IPS-18c (cell line): ENCODE measurements around the gene APOL5.
"Not testable (repeated sequence)": the region's sequence is repeated elsewhere in the genome, so short reads cannot be mapped to it uniquely, and the experiment has no call there.

Source experiments
- H3K4me3 ChIP-seq: 2 replicates; pipeline ENCODE4 v1.7.0; 2013; ENCODE audit warnings: low read depth, mild to moderate bottlenecking, low read length, moderate library complexity; ENCODE audit not compliant: insufficient read depth
- H3K9me3 ChIP-seq: one replicate; pipeline ENCODE4 v1.6.1; 2013; ENCODE audit warnings: mild to moderate bottlenecking, low read length, moderate library complexity; ENCODE audit not compliant: control insufficient read depth, insufficient read depth

The APOL5 gene

DNA sequence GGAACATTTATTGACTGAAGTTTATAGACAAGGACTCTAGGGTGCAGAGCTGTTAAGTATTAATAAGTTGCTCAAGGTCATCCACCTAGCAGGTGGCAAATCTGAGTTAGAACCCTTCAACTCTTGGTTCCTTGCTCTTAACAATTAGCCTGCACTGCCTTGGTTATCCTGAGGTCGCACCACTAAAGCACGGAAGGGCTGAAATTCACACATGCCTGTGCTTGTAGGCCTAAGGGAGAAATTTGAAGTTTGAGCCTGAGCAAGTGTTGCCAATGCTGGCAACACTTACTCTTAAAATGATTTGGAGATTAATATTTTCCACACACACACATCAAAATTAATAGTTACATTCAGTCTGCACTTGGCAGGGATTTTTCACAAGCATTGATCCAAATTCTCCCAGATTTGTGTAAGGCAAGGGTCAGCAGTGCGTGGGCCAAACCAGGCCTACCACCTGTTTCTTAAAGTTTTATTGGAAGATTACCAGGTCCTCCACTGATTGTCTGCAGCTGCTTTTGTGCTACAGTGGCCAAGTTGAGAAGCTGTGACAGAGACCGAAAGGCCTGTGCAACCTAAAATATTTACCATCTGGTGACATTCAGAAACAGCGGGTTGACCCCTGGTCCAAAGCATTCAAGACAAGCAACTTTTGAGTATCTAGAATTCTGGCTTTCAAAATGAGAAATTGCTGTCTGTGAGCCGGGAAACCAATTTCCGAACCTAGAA lies 16.3 kb downstream of the APOL5 start:
- Histone ChIP-seq H3K9me3 (peaks cover 2% of the 10 kb centered on the region), H3K4me3 (no peak overlapping the region)

DNA sequence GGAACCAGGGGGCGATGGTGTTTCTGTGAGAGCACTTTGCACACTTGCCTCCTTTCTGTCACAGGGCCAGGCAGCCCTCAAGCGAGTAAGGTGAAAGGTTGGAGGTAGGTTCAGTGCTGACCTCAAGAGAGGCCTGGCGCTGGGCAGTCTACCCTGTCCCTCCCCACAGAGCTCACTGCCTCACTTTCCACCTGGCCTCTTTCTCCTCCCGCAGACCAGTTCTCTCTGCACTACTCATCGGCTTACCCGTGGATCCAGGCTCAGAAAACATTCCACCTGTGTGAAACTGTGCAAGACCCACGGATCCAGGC lies 16.8 kb downstream of the APOL5 start:
- H3K9me3 ChIP-seq, result peaks cover 2% of the 10 kb centered on the region
- no peak overlapping the region for H3K4me3 ChIP-seq

DNA sequence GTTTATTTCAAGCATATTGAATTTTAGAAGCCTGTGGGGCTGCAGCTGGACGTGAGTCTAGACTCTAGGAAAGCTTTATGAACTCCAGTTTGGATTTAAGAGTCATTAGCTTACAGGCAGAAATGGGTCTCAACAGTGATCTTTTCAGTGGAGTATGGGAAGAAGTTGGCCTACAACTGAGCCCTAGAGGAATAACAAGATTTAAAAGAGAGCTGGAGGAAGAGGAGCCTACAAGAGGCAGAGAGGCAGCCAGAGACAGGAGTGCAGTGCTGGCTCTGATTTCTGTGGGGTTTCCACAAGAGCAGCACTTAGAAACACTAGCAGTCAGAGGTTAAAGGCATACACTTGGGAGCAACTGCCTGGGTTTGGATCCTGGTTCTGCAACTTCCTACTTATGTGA lies 17.9 kb downstream of the APOL5 start:
- Histone ChIP-seq H3K4me3 (no peak overlapping the region), H3K9me3 (peaks cover 2% of the 10 kb centered on the region)

DNA sequence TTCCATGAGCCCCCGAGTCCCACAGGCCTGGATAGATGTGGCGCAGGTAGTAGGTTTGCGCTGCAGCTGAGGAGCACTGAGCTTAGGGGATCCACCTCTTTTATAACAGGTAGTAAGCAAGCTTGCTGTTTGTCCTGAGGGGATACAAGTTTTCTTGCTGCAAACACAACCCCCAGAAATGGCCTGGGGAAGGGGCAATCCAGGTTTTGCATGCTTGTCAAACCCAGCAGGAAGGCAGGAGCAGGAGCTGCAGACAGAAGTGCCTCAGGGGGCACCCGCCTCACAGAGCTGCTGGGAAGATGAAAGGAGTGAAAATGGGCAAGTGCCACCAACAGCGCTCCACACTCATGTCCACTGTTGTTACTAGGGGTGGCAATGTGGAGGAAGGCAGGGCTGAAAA lies 18.5 kb downstream of the APOL5 start:
- Histone ChIP-seq H3K9me3 (peaks cover 2% of the 10 kb centered on the region), H3K4me3 (no peak overlapping the region)

DNA sequence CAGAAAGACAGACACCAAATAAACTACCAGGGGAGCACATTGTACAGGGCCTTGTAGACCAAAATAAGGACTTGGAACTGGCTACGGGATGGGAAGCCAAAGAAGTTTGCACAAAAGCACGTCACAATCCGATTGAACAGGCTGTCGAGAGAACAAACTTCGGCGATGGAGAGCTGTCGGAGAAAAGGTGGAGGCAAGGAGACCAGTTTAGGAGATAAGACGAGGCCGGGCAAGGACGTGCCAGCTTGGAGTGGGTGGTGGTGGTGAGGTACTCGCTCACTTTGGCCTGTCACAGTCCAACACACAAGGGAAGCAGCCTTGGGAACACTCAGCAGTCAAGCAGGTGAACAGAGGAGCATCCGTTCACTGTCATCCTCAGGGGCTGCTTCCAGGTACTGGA lies 19.0 kb downstream of the APOL5 start:
- Histone ChIP-seq H3K9me3 (peaks cover 2% of the 10 kb centered on the region), H3K4me3 (no peak overlapping the region)

DNA sequence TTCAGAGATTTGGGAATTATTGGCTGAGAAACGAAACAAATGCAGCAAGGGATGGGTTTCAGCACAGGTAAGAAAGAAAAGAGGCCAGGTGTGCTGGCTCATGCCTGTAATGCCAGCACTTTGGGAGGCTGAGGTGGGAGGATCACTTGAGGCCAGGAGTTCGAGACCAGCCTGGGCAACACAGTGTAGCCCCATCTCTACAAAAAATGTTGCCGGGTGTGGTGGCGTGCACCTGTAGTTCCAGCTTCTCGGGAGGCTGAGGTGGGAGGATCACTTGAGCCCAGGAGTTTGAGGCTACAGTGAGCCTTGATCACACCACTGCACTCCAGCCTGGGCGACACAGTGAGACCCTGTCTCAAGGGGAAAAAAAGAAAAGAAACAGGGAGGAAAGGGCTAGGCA lies 20.2 kb downstream of the APOL5 start:
- H3K4me3 ChIP-seq, H3K9me3 ChIP-seq: not testable (repeated sequence)

DNA sequence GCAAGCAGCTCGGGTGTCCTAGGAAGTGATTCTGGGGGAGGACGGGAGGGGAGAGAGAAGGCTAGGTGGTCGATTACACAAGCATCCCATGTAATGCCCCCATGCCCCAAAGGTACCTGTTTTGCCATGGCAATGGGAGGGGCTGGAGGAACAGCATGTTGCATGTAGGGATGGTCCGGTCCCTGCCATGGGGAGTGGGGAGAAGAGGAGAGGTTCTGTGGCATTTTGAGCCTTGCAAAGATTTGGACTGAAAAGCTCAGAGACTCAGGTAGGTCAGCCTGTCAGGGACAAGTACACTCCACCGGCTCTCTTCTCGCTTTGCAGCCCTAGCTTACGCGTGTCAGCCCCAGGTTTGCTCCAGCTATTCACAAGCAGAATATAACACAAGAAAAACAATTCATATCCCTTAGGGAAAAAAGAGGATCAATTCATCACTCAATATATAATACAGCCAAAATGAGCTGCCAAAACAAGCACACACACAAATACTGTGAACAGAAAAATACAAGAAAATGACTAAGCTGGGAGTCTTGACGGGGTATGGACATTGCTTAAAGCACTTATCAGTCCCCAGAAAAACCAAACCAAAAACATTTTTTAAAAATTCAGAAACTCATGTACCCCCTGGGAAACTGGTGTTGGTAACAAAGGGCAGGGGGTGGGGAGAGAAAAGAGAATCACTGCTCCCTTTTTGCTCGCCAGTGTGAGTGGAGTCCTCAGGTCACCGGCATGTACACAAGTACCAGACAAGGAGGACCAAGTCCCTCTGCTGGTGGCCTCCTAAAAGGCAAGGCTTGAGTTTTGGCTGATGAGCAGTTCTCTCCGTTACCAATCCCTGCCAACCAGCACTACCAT lies 21.6 kb downstream of the APOL5 start:
- no peak overlapping the region for H3K4me3 ChIP-seq
- no peaks in the 10 kb centered on the region for H3K9me3 ChIP-seq

DNA sequence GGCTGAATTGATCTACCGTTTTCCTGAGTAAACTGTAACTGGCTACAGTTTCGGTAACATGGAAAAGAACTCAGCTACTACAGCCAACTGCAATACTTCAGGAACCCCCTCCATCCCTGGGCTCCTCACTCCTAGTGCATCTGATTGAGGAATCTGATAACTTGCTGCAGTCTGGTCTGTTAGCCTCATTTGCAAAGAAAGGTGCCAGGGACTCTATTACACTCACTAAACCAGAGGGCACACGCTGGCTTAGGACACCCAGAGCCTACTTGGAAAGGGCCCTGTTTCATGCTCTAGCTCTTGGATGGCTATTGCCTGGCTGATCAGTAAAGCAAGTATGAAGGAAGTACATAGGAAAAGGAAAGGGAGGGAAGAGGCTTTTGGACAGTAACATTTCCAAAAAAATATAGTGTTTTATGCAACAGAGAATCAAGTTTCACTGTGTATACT lies 22.3 kb downstream of the APOL5 start:
- no peaks in the 10 kb centered on the region for H3K9me3 ChIP-seq
- no peak overlapping the region for H3K4me3 ChIP-seq

DNA sequence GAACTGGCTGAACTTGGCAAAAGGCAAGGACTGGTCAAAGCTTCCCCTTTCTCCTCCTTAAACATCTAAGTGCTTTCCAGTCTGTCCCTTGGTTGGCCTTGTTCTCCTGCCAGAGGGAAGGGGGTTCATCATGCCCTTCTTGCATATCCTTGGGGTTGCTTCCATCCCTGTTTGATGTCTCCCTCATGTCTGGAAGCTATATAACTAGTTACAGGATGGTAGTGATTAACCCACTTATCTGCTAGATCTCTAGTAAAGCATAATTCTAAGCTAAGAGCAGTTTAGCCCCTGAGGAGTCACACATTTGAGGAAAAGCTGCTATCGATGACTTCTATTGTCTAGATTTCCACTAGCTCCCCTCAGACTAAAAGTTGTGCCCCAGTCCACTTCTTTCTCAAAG lies 22.9 kb downstream of the APOL5 start:
- Histone ChIP-seq H3K4me3 (no peak overlapping the region), H3K9me3 (no peaks in the 10 kb centered on the region)

DNA sequence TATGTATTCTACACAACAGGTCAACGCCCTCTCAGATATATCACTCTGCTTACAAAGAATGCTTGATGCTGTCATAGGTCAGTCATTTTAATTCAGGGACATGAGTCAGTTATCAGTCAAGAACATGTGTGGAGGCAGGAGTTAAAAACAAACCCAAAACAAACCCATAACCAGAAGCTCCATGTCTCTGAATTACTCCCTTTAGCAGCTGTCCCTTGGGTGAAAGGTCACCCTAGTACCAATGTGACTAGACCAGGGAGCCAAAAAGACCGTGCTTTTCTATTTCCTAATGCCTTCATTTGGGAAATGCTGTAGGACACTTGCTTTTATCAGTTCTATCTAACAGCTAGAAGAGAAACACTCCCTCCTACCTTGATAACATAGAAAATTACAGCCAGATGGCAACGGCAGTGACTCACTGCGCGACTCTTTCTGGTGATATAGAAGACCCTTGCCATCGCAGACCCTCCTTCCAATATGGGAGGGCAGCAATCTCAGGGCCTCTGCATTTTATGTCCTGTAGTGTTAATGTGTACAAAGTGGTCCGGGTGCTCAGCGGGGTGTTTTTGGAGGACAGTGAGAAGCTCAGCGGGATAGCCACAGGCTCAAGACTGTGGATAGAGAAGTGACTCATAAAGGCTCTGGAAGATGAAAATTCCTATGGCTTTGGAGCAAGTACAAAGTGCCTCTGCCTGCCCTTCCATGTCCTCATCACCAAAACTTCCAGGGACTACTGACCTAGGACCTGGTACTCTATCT lies 24.8 kb downstream of the APOL5 start:
- Histone ChIP-seq H3K4me3 (no peak overlapping the region), H3K9me3 (no peaks in the 10 kb centered on the region)

DNA sequence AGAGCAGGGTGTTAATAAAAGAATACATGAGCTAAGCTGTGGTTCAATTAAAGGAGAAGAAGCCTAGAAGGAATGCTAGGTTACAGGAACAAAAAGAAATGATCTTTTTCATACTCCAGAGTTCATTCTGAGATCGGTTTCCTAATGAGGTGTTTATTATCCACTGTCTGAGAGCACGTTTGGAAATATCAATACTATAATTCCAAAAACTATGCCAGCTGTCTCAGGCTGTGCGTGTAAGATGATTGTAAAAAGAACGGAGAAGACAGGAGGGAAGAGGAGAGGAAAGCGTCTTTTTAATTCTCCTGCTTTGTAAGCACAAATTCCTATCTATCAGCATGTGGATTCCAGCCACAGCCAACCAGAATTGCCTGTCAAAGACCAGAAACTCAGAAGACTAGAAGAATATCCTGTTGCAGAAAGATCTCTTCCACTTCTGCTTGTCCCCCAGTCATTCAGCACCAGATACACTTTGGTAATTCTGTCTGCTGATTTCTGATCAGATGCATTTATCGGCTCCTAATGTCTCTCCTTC lies 25.7 kb downstream of the APOL5 start:
- Histone ChIP-seq H3K9me3 (no peaks in the 10 kb centered on the region), H3K4me3 (no peak overlapping the region)

DNA sequence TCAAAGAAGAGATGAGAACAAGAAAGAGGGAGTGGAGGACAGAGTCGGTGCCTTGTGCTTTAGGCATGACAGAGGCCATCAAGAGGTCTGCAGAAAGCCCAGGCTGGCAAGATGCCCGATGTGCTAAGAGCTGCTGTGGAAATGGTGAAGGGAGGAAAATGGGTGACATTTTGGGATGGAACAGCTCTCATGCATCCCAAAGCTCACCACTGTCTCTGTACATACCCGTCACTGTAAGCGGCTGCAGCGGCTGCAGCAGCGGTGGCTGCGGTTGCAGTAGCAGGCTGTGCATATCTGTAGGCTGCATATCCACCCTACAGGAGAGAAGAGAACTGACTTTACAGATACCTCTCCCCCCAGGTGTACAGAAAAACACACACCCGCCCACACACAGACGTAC lies 28.6 kb downstream of the APOL5 start:
- no peaks in the 10 kb centered on the region for H3K9me3 ChIP-seq
- H3K4me3 ChIP-seq, result no peak overlapping the region

DNA sequence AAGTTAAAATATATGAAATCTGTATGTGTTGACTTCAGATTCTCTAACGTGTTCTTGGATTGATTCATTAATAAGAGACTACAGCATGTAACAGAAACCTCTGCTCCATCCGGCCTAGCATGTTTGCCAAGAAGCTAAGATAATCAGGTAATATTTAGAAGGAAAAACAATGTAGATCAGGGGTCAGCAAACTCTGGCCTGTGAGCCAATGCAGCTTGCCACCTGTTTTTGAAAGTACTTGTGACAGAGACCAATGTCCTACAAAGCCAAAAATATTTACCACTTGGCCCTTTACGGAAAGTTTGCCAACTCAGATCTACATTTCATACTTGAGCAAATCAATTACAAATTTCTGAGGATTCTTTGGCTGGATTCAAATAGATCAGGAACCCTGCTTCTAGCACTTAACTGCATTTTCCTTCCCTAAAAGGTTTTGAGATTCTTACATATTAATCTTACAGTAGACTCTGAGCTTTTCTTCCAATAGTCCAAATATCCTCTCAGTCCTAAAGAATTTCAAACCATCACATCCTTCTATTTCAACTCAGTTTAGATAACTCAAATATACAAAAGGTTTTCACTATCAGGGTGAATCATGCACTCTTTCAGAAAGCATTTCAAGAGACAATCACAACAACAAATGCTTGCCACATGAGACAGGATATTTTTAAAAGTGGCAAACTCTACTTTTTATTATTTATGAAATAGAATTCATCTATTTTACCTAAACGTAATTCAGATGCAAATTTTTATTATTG lies 29.5 kb downstream of the APOL5 start:
- Histone ChIP-seq H3K9me3 (no peaks in the 10 kb centered on the region), H3K4me3 (no peak overlapping the region)

DNA sequence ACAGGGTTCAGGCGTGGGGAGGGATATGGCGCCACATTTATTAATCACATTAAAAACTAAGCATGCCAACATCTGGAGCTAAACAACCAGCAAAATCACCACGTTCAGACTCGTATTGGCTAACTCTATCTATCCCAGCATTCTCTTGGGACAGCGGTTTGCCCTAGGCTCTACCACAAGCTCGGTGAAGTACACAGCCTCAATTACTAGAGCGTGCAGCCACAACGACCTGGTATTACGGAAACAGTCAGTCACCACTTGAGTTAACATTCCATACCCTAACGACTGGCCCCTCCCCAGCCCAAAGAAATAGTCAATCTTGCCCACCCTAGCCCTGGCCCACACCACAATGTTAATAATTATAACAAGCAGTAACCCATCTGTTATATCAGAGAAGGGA lies 32.1 kb downstream of the APOL5 start:
- Histone ChIP-seq H3K9me3 (no peaks in the 10 kb centered on the region), H3K4me3 (no peak overlapping the region)

DNA sequence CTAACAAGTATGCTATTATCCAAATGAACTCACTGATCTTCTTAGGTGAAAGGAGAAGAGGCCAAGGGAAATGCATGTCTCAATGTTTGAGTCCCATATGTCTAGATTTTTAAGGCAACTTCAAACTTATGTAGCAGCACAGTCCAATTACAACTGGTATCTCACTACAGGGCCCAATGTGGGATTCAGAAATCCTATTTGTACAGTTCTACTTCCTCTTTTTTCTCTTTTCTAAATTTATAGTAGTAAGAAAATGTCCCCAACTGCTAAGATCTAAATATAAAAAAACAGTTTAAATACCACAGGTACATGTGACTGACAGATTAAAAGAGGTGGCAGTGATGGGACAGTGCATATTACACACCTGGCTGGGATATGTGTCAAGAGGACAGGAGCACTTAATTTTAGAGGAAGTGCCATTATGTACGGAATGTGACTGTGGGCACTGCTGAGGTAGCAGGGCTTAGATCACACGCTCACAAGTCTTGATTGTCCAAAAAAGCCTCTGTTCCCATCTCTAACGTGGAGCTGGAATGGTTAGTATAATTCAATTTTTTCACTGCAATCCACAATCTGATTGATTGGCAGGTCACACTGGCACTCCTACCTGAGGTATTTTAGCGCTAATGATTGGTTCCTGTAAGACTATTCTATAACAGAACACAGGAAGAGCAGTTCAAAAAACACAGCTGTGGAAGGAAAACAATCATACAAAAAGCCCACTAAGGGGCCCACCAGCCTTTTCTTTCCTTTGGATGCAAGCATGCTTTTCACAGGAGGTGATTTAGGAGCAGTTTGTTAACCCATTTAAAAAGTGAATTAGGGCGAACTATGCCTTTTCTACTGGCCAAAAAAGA lies 34.6 kb downstream of the APOL5 start:
- Histone ChIP-seq H3K9me3 (no peaks in the 10 kb centered on the region), H3K4me3 (no peak overlapping the region)

DNA sequence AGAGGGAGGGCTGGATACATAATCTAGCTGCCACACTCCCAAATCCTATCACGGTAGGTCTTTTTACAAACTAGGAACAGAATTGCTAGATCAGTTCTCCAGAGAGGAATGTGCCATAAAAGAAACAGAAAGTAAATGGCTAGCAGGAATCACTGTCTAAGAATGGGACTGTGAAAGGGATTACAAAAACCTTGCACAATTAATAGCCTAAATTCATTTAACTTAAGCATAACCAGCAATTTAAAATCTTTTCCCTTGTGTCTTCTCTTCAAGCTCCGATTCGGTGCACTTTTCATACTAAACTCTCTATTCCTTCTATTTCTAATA lies 35.2 kb downstream of the APOL5 start:
- H3K4me3 ChIP-seq, result no peak overlapping the region
- H3K9me3 ChIP-seq, result no peaks in the 10 kb centered on the region
